LNCaP clone FGC (cell line): ENCODE measurements around the gene PGM3.

Experiments
- DNase-seq: peaks from one replicate; pipeline ENCODE4 v3.0.0-alpha.2; 2011; ENCODE audit warnings: low read depth
- H3K4me3 ChIP-seq: 2 replicates; pipeline ENCODE4 v1.5.1; 2011; ENCODE audit warnings: mild to moderate bottlenecking, low read depth, low read length, control low read depth
- CTCF ChIP-seq: IDR thresholded peaks from 2 replicates; pipeline ENCODE4 v1.5.1; 2012; ENCODE audit warnings: mild to moderate bottlenecking; ENCODE audit not compliant: control insufficient read depth, insufficient read depth; ENCODE audit errors: extremely low read depth

Gene PGM3

GRCh38 chr6:83167726-83168278, 25.3 kb downstream of the PGM3 start:
- no peak for DNase-seq
- H3K4me3 ChIP-seq: no peak overlapping the region
- TF ChIP-seq CTCF: no peak

- no peak for DNase-seq
- TF ChIP-seq CTCF: no peak
- H3K4me3 ChIP-seq: no peak overlapping the region
These were observed 32.9 kb downstream of the PGM3 start for GRCh38 chr6:83160167-83160566.

GRCh38 chr6:83155794-83156193, 37.3 kb downstream of the PGM3 start:
- TF ChIP-seq CTCF: no peak
- no peak for DNase-seq
- no peak overlapping the region for H3K4me3 ChIP-seq

- no peak for DNase-seq
- H3K4me3 ChIP-seq: no peak overlapping the region
- no peak for TF ChIP-seq CTCF
These were observed 39.1 kb downstream of the PGM3 start for GRCh38 chr6:83153883-83154521.

- TF ChIP-seq CTCF: no peak
- H3K4me3 ChIP-seq: no peak overlapping the region
- no peak for DNase-seq
These were observed 40.2 kb downstream of the PGM3 start for GRCh38 chr6:83152913-83153312.

GRCh38 chr6:83151114-83151513, 42.0 kb downstream of the PGM3 start:
- no peak for DNase-seq
- no peak overlapping the region for H3K4me3 ChIP-seq
- no peak for TF ChIP-seq CTCF

- DNase-seq: no peak
- no peak overlapping the region for H3K4me3 ChIP-seq
- TF ChIP-seq CTCF: no peak
These were observed 54.3 kb downstream of the PGM3 start for GRCh38 chr6:83138758-83139157.
